ENCODE measurements around the gene TBC1D1.

Gene TBC1D1

DNA sequence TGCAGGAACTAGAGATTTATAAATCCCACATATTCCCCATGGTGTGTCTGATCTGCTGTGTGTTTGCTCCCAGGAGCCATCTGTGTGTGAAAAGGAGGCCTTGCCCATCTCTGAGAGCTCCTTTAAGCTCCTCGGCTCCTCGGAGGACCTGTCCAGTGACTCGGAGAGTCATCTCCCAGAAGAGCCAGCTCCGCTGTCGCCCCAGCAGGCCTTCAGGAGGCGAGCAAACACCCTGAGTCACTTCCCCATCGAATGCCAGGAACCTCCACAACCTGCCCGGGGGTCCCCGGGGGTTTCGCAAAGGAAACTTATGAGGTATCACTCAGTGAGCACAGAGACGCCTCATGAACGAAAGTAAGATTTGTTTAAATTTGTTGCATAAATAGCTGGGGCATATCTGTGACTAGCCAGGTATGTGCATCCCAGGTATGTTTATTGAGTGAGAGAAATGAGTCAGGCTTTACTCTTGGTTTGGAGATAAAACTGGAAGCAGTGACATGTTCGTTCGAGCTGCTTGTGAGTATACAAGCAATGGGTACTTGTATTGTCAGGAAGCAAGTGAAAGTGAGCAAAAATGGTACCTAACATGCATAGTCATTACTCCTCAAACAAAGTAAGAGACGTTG is 158.8 kb downstream of the TBC1D1 start:
- H3K4me3 Mint-ChIP-seq, result no peak overlapping the region
- H3K36me3 Mint-ChIP-seq (ENCODE audit: low read depth), result peaks cover 58% of the 10 kb centered on the region
- TF ChIP-seq CTCF (IDR thresholded peaks at IDR 0.05; ENCODE audit: unreplicated experiment in 3 of 3), result no peak
- peak overlapping the region in 1 of 3 experiments; percentile 51 for H3K27ac Mint-ChIP-seq
- no peaks in the 10 kb centered on the region for H3K27me3 Mint-ChIP-seq (ENCODE audit: low read depth)
- H3K4me1 Mint-ChIP-seq, result no peaks in the 10 kb centered on the region
- no peaks in the 10 kb centered on the region for H3K9me3 Mint-ChIP-seq

- no peaks in the 10 kb centered on the region for H3K27me3 Mint-ChIP-seq (ENCODE audit: low read depth)
- H3K4me1 Mint-ChIP-seq, result no peaks in the 10 kb centered on the region
- TF ChIP-seq CTCF (IDR thresholded peaks at IDR 0.05; ENCODE audit: unreplicated experiment in 3 of 3), result no peak
- peak overlapping the region; percentile 23 to 73 (median 68) for H3K27ac Mint-ChIP-seq
- H3K4me3 Mint-ChIP-seq, result no peak overlapping the region
- no peaks in the 10 kb centered on the region for H3K9me3 Mint-ChIP-seq
- peaks cover 60% of the 10 kb centered on the region for H3K36me3 Mint-ChIP-seq (ENCODE audit: low read depth)
Measured at GRCh38 chr4:38050560-38051350, 159.9 kb downstream of the TBC1D1 start.

- no peaks in the 10 kb centered on the region for H3K27me3 Mint-ChIP-seq (ENCODE audit: low read depth)
- H3K4me1 Mint-ChIP-seq, result peaks cover 17% of the 10 kb centered on the region
- H3K27ac Mint-ChIP-seq, result peak overlapping the region; percentile 40 to 61 (median 58)
- no peak overlapping the region for H3K4me3 Mint-ChIP-seq
- TF ChIP-seq CTCF (IDR thresholded peaks at IDR 0.05; ENCODE audit: unreplicated experiment in 3 of 3), result no peak
- no peaks in the 10 kb centered on the region for H3K9me3 Mint-ChIP-seq
- peaks cover 56% of the 10 kb centered on the region for H3K36me3 Mint-ChIP-seq (ENCODE audit: low read depth)
Measured at GRCh38 chr4:38055566-38055965, 164.7 kb downstream of the TBC1D1 start.

- no peaks in the 10 kb centered on the region for H3K9me3 Mint-ChIP-seq
- H3K4me1 Mint-ChIP-seq, result peaks cover 23% of the 10 kb centered on the region
- peaks cover 52% of the 10 kb centered on the region for H3K36me3 Mint-ChIP-seq (ENCODE audit: low read depth)
- TF ChIP-seq CTCF (IDR thresholded peaks at IDR 0.05; ENCODE audit: unreplicated experiment in 3 of 3), result no peak
- H3K4me3 Mint-ChIP-seq, result no peak overlapping the region
- H3K27ac Mint-ChIP-seq, result peak overlapping the region; percentile 40 to 61 (median 58)
- H3K27me3 Mint-ChIP-seq (ENCODE audit: low read depth), result no peaks in the 10 kb centered on the region
Measured at GRCh38 chr4:38056011-38056685, 165.3 kb downstream of the TBC1D1 start.

- no peak for TF ChIP-seq CTCF (IDR thresholded peaks at IDR 0.05; ENCODE audit: unreplicated experiment in 3 of 3)
- Mint-ChIP-seq H3K27me3 (ENCODE audit: low read depth) (no peaks in the 10 kb centered on the region), H3K4me3 (no peak overlapping the region), H3K36me3 (ENCODE audit: low read depth) (peaks cover 48% of the 10 kb centered on the region), H3K9me3 (no peaks in the 10 kb centered on the region), H3K27ac (peak overlapping the region; percentile 43 to 82 (median 74)), H3K4me1 (peaks cover 39% of the 10 kb centered on the region)
Measured at GRCh38 chr4:38058151-38058550, 167.3 kb downstream of the TBC1D1 start.

Data from nephron (organoid).